22Rv1 (cell line): ENCODE measurements around the gene CNTNAP2.

ENCODE experiments used
- ZFX ChIP-seq: fragments of 450-650 bp; IDR thresholded peaks from 2 replicates; pipeline ENCODE4 v1.6.1; 2017; ENCODE audit warnings: antibody characterized with exemption, borderline replicate concordance
- TF ChIP-seq, protein P1 (sequence below): fragments of 450-650 bp; IDR thresholded peaks from 2 replicates; pipeline ENCODE4 v1.5.1; 2017; ENCODE audit warnings: mild to moderate bottlenecking

DNA sequence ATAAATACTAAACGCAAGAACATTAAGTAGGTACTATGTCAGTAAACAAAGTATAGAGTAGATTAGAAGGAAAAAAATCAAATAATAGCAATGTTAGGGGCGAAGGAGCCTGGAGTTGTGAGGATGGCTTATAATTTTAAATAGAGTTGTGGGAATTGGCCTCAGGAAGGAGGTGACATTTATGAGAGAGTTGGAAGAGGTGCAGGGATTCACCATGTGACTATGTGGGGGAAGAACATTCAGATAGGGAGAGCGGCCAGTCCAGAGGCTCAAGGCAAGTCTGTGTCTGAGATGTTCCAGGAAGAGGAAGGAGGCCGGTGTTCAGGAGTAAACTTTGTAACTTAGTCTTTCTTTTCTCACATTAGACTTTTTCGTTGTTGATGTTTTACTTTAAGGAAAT, 1695.3 kb downstream of the CNTNAP2 start:
- TF ChIP-seq, protein P1, sequence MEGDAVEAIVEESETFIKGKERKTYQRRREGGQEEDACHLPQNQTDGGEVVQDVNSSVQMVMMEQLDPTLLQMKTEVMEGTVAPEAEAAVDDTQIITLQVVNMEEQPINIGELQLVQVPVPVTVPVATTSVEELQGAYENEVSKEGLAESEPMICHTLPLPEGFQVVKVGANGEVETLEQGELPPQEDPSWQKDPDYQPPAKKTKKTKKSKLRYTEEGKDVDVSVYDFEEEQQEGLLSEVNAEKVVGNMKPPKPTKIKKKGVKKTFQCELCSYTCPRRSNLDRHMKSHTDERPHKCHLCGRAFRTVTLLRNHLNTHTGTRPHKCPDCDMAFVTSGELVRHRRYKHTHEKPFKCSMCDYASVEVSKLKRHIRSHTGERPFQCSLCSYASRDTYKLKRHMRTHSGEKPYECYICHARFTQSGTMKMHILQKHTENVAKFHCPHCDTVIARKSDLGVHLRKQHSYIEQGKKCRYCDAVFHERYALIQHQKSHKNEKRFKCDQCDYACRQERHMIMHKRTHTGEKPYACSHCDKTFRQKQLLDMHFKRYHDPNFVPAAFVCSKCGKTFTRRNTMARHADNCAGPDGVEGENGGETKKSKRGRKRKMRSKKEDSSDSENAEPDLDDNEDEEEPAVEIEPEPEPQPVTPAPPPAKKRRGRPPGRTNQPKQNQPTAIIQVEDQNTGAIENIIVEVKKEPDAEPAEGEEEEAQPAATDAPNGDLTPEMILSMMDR = no peak
- no peak for TF ChIP-seq ZFX
